ENCODE results near the gene RAMAC. TPM values are rescaled to one million over a fixed set of nuclear protein-coding genes. Genes with fewer than 3 reads are reported as not detected.
"Not testable (repeated sequence)": the region's sequence is repeated elsewhere in the genome, so short reads cannot be mapped to it uniquely, and the experiment has no call there.

Gene RAMAC
- polyA plus RNA-seq, 1 donor: 30.9 TPM

GRCh38 chr15:83012636-83013035, 26.6 kb downstream of the RAMAC start:
- DNase-seq (ENCODE audit: low read depth): no peak

GRCh38 chr15:83014205-83014653, 28.2 kb downstream of the RAMAC start:
- no peak for DNase-seq (ENCODE audit: low read depth)

GRCh38 chr15:83015361-83015760, 29.4 kb downstream of the RAMAC start:
- no peak for DNase-seq (ENCODE audit: low read depth)

DNA sequence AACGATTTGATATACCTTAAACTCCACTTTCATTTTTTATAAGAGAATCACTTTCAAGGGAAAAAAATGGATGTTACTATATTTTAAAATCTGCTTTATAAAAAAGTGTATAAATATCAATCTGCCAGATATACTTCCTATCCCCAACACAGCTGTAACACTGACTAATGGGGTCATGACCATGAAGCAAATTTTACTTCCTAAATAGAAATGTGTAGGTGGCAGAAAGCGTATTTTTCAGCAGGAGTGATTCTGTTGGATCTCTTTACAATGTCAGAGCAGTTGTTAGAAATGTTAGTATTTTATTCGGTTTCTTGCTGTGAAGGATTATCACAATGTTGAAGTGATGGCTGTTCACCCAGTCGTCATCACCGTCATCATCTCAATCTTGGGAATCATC, 30.9 kb downstream of the RAMAC start:
- DNase-seq (ENCODE audit: low read depth): no peak

DNA sequence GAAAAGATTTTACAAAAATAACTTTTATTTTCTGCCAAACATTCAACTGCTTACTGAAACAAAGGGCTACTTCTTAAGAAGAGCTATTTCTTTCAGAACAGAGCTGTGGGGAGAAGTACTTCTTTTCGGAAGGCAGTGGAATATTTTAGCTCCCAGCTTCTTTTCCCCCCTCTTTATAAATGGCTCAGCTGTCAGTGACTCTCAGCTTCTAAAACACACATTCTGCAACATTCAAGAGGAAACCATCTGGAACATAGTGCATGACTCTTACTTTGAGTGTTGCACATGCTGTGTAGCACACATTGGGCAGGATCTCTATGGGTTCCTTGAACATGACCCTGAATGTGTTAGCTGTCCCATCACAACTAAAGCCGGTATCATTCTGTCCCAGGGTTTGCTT, 32.4 kb downstream of the RAMAC start:
- no peak for DNase-seq (ENCODE audit: low read depth)

DNA sequence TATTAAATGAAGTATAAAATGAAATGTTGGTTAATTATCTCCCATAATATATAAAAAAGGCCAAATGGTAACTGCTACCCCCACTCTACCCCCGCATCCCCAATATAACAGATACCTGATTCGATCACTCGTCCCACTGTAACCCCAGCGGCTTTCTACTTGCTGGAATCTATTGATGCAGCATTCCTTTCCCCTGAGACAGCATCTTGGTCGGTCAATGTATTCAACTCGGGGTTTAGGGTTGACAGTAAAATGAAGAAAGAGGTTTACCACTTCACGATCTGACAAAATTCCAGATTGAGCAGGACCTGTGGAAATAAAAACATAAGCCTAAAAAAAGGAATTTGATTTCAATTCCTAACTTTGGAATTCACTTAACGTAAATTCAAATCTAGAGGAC, 44.0 kb downstream of the RAMAC start:
- DNase-seq (ENCODE audit: low read depth): no peak

DNA sequence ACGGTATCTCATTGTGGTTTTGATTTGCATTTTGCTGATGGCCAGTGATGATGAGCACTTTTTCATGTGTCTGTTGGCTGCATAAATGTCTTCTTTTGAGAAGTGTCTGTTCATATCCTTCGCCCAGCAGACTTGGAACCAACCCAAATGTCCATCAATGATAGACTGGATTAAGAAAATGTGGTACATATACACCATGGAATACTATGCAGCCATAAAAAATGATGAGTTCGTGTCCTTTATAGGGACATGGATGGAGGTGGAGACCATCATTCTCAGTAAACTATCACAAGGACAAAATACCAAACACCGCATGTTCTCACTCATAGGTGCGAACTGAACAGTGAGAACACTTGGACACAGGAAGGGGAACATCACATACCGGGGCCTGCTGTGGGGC, 45.2 kb downstream of the RAMAC start:
- DNase-seq (ENCODE audit: low read depth): not testable (repeated sequence)

DNA sequence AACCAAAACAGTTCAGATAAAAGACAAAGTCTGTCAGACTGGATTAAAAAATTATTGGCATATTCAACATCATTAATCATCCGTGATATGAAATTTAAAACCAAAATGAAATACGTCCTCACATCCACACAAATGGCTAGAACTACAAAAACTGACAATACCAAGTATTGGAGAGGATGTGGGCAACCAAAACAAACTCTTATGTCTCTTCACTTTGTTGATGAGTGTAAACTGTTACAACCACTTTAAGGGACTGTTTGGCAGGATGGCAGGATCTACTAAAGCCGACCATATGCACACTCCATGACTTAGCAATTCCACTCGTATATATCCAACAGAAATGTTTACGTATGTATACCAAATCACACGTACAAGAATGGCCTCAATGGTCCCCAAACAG, 50.2 kb downstream of the RAMAC start:
- no peak for DNase-seq (ENCODE audit: low read depth)

DNA sequence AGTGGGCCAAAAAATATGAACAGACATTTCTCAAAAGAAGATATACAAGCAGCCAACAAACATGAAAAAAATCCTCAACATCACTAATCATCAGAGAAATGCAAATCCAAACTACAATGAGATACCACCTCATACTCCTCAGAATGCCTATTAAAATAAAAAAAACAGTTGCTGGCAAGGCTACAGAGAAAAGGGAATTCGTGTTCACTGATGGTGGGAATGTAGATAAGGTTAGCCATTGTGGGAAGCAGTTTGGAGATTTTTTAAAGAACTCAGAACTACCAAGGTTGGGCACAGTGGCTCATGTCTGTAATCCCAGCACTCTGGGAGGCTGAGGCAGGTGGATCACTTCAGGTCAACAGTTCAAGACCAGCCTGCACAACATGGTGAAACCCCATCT, 53.2 kb downstream of the RAMAC start:
- no peak for DNase-seq (ENCODE audit: low read depth)

Other genes starting within 250 kb of the RAMAC start
- 65.9 TPM for gene FSD2, start 180.1 kb upstream of the RAMAC start, polyA plus RNA-seq (ENCODE audit: insufficient read length)
- 11.4 TPM for gene WHAMM, start 176.6 kb upstream of the RAMAC start, polyA plus RNA-seq (ENCODE audit: insufficient read length)
- gene HOMER2, start 33.5 kb upstream of the RAMAC start, polyA plus RNA-seq (ENCODE audit: insufficient read length): 34.8 TPM
- gene C15orf40, start 25.4 kb downstream of the RAMAC start, polyA plus RNA-seq (ENCODE audit: insufficient read length): 16.6 TPM
- gene BTBD1, start 81.0 kb downstream of the RAMAC start, polyA plus RNA-seq (ENCODE audit: insufficient read length): 115 TPM
- gene TM6SF1, start 121.4 kb downstream of the RAMAC start, polyA plus RNA-seq (ENCODE audit: insufficient read length): 58.0 TPM
- 38.1 TPM for gene HDGFL3, start 221.6 kb downstream of the RAMAC start, polyA plus RNA-seq (ENCODE audit: insufficient read length)